Fibroblast of lung (primary cell): Measurements from ENCODE around the gene LARP4B. TPM values are rescaled to one million over a fixed set of nuclear protein-coding genes. Genes with fewer than 3 reads are reported as not detected.

Experiments used
- DNase-seq, 2 donors: peaks; one replicate each; pipeline versions ENCODE4 v3.0.0 to v3.0.0-alpha.2; 2010; ENCODE audit warnings: low read depth in 2 of 2
- H2AFZ ChIP-seq: 2 replicates; pipeline ENCODE4 v1.5.1; 2012; ENCODE audit warnings: low read length, control low read depth, inconsistent platforms
- H3K27ac ChIP-seq: 2 replicates; pipeline ENCODE4 v1.5.1; 2011; ENCODE audit warnings: low read length, control low read depth; ENCODE audit not compliant: insufficient read depth
- H3K27me3 ChIP-seq: 2 replicates; pipeline ENCODE4 v1.5.1; 2011; ENCODE audit warnings: mild to moderate bottlenecking, low read length; ENCODE audit not compliant: control insufficient read depth, insufficient read depth
- H3K36me3 ChIP-seq: 2 replicates; pipeline ENCODE4 v1.5.1; 2011; ENCODE audit warnings: low read length; ENCODE audit not compliant: control insufficient read depth, insufficient read depth
- H3K4me1 ChIP-seq: 2 replicates; pipeline ENCODE4 v1.5.1; 2011; ENCODE audit warnings: low read length; ENCODE audit not compliant: control insufficient read depth, insufficient read depth; ENCODE audit errors: extremely low read depth
- H3K4me2 ChIP-seq: 2 replicates; pipeline ENCODE4 v1.5.1; 2011; ENCODE audit warnings: low read length, control low read depth; ENCODE audit not compliant: insufficient read depth; ENCODE audit errors: extremely low read depth
- H3K4me3 ChIP-seq, 4 experiments: fragments of 200-600 bp in 1 of 4; sonication (generic) in 1 of 4; replicated peaks in 1 of 4; 2 replicates each; pipeline ENCODE4 v1.5.1; 2011 to 2016; ENCODE audit warnings: low read length in 4 of 4, low read depth in 3 of 4, mild to moderate bottlenecking in 3 of 4, control low read depth in 2 of 4, inconsistent platforms in 1 of 4, mixed read lengths in 1 of 4; ENCODE audit not compliant: insufficient read depth in 1 of 4; ENCODE audit errors: control extremely low read depth in 1 of 4
- H3K79me2 ChIP-seq: 2 replicates; pipeline ENCODE4 v1.5.1; 2012; ENCODE audit warnings: mild to moderate bottlenecking, low read length, inconsistent platforms; ENCODE audit not compliant: control insufficient read depth, insufficient read depth
- H3K9ac ChIP-seq: 2 replicates; pipeline ENCODE4 v1.5.1; 2011; ENCODE audit warnings: mild to moderate bottlenecking, low read length, control low read depth; ENCODE audit not compliant: insufficient read depth
- H3K9me3 ChIP-seq: 2 replicates; pipeline ENCODE4 v1.5.1; 2012; ENCODE audit warnings: low read depth, low read length; ENCODE audit not compliant: control insufficient read depth, insufficient read depth
- H4K20me1 ChIP-seq: 2 replicates; pipeline ENCODE4 v1.5.1; 2011; ENCODE audit warnings: low read length; ENCODE audit not compliant: control insufficient read depth, insufficient read depth; ENCODE audit errors: extremely low read depth
- EZH2 ChIP-seq: IDR thresholded peaks from 2 replicates; pipeline ENCODE4 v1.5.1; 2012; ENCODE audit warnings: low read length, control low read depth, mild to moderate bottlenecking; ENCODE audit errors: missing control alignments
- polyA plus RNA-seq, 2 donors: library from polyadenylated mRNA; depleted of rRNA in 1 of 2; stranded (reverse) in 1 of 2; unstranded in 1 of 2; fragments of >200 nt; gene quantifications; 2 replicates each; pipeline ENCODE4 v1.2.1, GENCODE V29; 2011 to 2012; ENCODE audit warnings: missing spikeins in 1 of 2
- total RNA-seq: library from RNA; depleted of rRNA; stranded (reverse); fragments of >200 nt; gene quantifications from 2 replicates; pipeline ENCODE4 v1.2.1, GENCODE V29; 2014
- TF ChIP-seq, protein P1 (sequence below), 2 donors: IDR thresholded peaks in 1 of 2; conservative IDR thresholded peaks in 1 of 2; 1 replicate in 1 of 2; 2 replicates in 1 of 2; pipeline ENCODE4 v1.5.1; 2011 to 2012; ENCODE audit warnings: low read length in 2 of 2, control low read depth in 1 of 2, inconsistent platforms in 1 of 2, low read depth in 1 of 2, mild to moderate bottlenecking in 1 of 2

The LARP4B gene
- total and polyA plus RNA-seq, 2 donors (not counting 1 experiment from before 2014, with no cell fraction given) = 25.4 to 38.6 TPM

DNA sequence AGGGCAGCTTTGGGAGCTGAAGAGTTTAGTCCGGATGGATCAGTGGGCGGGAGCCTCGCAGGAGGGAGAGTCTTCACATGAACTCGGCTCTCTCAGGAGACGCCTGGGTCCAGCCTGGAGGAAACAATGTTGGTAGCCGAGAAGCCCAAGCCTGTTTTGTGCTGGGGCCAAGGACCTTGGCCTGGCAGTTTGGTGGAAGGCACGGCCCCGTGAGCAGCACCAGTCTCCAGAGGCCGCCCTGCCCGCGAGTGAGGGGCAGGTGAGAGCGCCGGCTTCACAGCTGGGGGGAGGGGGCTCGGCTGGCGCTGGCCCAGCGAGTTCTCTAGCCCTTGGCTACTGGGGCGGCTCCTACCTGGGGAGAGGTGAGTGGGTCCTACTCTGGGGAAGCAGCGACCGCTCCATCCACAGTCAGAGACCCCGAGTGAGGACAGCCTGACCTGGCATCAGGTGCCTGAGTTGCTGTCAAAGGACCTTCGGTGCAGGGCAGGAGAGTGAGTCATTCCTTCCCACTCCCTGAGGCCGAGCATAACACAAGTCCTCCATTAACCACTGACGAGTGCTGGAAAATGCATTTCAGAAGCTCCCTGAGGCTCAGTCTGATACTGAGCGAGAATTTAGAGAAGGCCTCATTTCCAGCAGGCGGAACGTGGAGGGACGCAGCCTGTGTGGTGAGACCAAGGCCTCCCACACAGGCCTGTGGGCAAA lies 152.7 kb downstream of the LARP4B start:
- TF ChIP-seq, protein P1, sequence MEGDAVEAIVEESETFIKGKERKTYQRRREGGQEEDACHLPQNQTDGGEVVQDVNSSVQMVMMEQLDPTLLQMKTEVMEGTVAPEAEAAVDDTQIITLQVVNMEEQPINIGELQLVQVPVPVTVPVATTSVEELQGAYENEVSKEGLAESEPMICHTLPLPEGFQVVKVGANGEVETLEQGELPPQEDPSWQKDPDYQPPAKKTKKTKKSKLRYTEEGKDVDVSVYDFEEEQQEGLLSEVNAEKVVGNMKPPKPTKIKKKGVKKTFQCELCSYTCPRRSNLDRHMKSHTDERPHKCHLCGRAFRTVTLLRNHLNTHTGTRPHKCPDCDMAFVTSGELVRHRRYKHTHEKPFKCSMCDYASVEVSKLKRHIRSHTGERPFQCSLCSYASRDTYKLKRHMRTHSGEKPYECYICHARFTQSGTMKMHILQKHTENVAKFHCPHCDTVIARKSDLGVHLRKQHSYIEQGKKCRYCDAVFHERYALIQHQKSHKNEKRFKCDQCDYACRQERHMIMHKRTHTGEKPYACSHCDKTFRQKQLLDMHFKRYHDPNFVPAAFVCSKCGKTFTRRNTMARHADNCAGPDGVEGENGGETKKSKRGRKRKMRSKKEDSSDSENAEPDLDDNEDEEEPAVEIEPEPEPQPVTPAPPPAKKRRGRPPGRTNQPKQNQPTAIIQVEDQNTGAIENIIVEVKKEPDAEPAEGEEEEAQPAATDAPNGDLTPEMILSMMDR (conservative IDR thresholded peaks at IDR 0.05 in 1 of 2, IDR thresholded peaks at IDR 0.05 in 1 of 2; ENCODE audit: low read depth in 1 of 2, low read length in 2 of 2) = no peak
- TF ChIP-seq EZH2 = no peak
- no peaks in the 10 kb centered on the region for H3K27me3 ChIP-seq
- H3K4me2 ChIP-seq = no peak overlapping the region
- H3K4me1 ChIP-seq = no peaks in the 10 kb centered on the region
- no peak overlapping the region for H3K27ac ChIP-seq
- no peak overlapping the region for H2AFZ ChIP-seq
- peak in 1 of 2 donors; percentile 67 for DNase-seq
- H3K4me3 ChIP-seq = no peak overlapping the region
- no peaks in the 10 kb centered on the region for H3K36me3 ChIP-seq
- no peaks in the 10 kb centered on the region for H4K20me1 ChIP-seq
- no peak overlapping the region for H3K9ac ChIP-seq
- no peaks in the 10 kb centered on the region for H3K79me2 ChIP-seq
- H3K9me3 ChIP-seq = no peaks in the 10 kb centered on the region

DNA sequence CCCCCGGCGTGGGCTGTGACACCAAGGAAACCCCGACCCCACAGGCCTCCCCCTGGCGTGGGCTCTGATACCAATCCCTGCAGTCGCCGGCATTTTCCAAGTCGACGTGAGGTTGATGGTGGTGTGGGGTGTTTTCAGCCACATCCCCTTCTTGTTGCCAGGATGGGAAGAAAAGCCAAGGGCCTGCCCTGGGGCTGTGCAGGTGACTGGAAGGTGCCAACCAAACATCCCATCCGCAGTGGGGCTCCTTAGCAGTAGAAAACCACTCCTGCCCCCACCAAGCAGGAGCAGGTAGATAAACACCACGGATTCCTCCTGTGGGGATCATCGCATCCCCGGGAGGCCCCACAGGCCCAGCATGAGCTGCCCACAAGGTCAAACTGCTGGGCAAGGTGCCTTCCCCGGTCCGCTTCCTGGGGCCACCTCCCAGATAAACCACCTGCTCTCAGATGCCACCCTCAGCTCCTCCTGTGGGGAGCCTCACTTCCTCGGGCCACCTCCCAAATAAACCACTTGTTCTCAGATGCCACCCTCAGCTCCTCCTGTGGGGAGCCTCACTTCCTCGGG lies 153.5 kb downstream of the LARP4B start:
- Histone ChIP-seq H3K9ac (no peak overlapping the region), H3K4me2 (no peak overlapping the region), H3K79me2 (no peaks in the 10 kb centered on the region), H4K20me1 (no peaks in the 10 kb centered on the region), H3K27me3 (no peaks in the 10 kb centered on the region), H3K36me3 (no peaks in the 10 kb centered on the region), H3K9me3 (no peaks in the 10 kb centered on the region), H3K4me1 (no peaks in the 10 kb centered on the region), H3K4me3 (no peak overlapping the region), H3K27ac (no peak overlapping the region), H2AFZ (no peak overlapping the region)
- no peak for DNase-seq
- TF ChIP-seq, protein P1 (conservative IDR thresholded peaks at IDR 0.05 in 1 of 2, IDR thresholded peaks at IDR 0.05 in 1 of 2; ENCODE audit: low read depth in 1 of 2, low read length in 2 of 2) = no peak
- no peak for TF ChIP-seq EZH2

DNA sequence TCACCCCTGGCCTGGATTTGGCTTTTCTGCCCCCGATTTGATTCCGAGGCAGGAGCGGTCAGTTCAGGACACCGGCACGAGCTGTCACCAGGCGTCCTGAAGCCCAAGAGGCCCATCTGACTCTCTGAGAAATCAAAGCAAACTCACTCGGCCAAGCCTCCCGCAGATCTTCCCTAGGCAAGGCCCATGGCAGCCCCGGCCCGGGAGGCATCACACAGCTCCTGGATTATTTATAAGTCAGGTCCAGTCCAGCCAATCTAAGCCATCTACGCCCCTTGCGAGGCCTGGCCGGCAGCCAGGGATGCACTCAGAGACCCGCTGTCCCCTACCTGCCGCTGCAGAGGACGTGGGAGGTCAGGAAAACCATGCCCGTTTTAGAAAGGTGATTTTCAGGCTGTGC lies 154.7 kb downstream of the LARP4B start:
- H3K4me3 ChIP-seq = no peak overlapping the region
- no peaks in the 10 kb centered on the region for H4K20me1 ChIP-seq
- no peak overlapping the region for H3K4me2 ChIP-seq
- no peak overlapping the region for H3K9ac ChIP-seq
- TF ChIP-seq, protein P1 (conservative IDR thresholded peaks at IDR 0.05 in 1 of 2, IDR thresholded peaks at IDR 0.05 in 1 of 2; ENCODE audit: low read depth in 1 of 2, low read length in 2 of 2) = no peak
- H3K27me3 ChIP-seq = no peaks in the 10 kb centered on the region
- H2AFZ ChIP-seq = no peak overlapping the region
- H3K79me2 ChIP-seq = no peaks in the 10 kb centered on the region
- DNase-seq = no peak
- no peaks in the 10 kb centered on the region for H3K9me3 ChIP-seq
- H3K36me3 ChIP-seq = no peaks in the 10 kb centered on the region
- H3K27ac ChIP-seq = no peak overlapping the region
- H3K4me1 ChIP-seq = no peaks in the 10 kb centered on the region
